Measurements from ENCODE around the gene SMCO1.
"Not testable (repeated sequence)": the region's sequence is repeated elsewhere in the genome, so short reads cannot be mapped to it uniquely, and the experiment has no call there.

DNA sequence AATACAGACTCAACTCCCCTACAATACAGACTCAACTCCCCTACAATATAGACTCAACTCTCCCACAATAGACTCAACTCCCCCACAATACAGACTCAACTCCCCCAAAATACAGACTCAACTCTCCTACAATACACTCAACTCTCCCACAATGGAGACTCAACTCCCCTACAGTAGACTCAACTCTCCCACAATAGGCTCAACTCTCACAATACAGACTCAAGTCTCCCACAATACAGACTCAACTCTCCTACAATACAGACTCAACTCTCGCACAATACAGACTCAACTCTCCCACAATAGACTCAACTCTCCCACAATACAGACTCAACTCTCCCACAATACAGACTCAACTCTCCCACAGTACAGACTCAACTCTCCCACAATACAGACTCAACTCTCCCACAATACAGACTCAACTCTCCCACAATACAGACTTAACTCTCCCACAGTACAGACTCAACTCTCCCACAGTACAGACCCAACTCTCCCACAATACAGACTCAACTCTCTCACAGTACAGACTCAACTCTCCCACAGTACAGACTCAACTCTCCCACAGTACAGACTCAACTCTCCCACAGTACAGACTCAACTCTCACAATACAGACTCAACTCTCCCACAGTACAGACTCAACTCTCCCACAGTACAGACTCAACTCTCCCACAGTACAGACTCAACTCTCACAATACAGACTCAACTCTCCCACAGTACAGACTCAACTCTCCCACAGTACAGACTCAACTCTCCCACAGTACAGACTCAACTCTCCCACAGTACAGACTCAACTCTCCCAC lies 52.3 kb downstream of the SMCO1 start:
- TF ChIP-seq, protein P1, sequence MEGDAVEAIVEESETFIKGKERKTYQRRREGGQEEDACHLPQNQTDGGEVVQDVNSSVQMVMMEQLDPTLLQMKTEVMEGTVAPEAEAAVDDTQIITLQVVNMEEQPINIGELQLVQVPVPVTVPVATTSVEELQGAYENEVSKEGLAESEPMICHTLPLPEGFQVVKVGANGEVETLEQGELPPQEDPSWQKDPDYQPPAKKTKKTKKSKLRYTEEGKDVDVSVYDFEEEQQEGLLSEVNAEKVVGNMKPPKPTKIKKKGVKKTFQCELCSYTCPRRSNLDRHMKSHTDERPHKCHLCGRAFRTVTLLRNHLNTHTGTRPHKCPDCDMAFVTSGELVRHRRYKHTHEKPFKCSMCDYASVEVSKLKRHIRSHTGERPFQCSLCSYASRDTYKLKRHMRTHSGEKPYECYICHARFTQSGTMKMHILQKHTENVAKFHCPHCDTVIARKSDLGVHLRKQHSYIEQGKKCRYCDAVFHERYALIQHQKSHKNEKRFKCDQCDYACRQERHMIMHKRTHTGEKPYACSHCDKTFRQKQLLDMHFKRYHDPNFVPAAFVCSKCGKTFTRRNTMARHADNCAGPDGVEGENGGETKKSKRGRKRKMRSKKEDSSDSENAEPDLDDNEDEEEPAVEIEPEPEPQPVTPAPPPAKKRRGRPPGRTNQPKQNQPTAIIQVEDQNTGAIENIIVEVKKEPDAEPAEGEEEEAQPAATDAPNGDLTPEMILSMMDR (IDR thresholded peaks at IDR 0.05; ENCODE audit: low read depth, low read length, poor library complexity, severe bottlenecking): not testable (repeated sequence)
- TF ChIP-seq EZH2phosphoT487 (IDR thresholded peaks at IDR 0.05; ENCODE audit: borderline replicate concordance, low read length): not testable (repeated sequence)
